Measurements from ENCODE around the gene SOAT2.
A peak's percentile ranks its signal among the peaks of the same experiment; 100 is the strongest.
"Not testable (repeated sequence)": the region's sequence is repeated elsewhere in the genome, so short reads cannot be mapped to it uniquely, and the experiment has no call there.

Gene SOAT2

DNA sequence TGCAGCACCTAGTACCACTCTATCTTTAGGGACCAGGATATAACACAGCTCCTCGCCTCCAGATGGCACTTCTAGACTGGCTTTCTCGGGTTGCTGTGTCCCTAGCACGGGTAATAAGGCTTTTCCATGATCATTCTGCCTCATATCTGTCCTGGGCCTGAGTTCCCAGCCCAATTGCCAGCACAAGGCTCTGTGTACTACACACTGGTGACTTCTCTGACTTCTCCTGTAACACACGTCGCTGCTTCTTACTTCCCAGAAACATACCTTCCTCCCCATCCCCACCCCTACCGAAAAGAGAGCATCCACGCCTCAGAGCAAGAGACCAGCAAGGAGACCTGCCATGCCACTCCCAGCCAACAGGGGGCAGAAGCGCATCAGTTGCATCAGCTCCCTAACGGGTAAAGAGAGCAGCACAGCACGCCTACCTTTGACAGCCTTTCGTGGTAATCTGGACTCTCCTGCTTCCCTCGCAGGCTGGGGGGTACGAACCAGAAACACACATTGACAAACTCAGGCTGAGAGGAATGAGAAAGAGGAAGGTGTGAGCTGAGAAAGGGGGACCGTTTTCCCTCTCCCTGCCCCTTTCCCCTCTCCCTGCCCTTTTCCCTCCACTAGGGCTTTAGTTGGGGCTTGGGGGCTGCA, 56.0 kb downstream of the SOAT2 start:
- peak; percentile 89 for DNase-seq

DNA sequence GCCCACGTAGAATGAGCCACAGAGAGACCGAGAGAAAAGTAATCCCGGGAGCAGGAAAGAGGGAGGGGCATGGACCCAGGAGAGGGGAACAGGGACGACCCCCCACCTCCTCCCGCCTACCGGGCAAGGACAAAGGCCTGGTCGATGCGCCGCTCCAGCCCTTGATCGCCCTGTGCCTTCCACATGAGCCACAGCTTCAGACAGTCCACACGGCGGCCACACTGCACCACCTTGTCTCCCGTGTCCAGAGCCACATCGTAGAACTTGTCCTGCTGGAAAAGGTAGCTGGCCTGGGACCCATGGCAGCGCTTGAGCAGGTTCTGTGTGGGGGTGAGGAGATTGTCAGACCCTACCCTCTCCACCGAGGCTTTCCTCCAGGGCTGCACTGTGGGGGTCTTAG, 56.7 kb downstream of the SOAT2 start:
- DNase-seq: no peak

DNA sequence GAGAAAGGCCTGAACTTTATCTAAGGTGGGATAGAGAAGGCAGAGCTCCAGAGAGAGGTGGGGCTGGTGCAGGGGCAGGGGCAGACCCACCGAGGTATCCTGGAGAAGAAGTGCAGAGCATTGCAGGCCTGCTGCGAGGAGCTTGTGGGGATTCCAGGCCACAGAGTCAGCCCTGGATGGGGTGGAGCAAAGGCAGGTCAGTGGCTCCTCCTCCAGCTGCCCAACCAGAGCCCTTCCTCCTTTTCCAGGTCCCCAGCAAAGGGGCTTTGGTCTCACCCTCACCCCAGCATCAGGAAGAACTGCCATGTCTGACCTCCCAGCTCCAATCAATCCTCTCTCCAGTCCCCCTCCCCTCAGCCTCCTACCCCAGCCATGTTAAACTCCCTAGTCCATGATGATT, 57.4 kb downstream of the SOAT2 start:
- DNase-seq: no peak

DNA sequence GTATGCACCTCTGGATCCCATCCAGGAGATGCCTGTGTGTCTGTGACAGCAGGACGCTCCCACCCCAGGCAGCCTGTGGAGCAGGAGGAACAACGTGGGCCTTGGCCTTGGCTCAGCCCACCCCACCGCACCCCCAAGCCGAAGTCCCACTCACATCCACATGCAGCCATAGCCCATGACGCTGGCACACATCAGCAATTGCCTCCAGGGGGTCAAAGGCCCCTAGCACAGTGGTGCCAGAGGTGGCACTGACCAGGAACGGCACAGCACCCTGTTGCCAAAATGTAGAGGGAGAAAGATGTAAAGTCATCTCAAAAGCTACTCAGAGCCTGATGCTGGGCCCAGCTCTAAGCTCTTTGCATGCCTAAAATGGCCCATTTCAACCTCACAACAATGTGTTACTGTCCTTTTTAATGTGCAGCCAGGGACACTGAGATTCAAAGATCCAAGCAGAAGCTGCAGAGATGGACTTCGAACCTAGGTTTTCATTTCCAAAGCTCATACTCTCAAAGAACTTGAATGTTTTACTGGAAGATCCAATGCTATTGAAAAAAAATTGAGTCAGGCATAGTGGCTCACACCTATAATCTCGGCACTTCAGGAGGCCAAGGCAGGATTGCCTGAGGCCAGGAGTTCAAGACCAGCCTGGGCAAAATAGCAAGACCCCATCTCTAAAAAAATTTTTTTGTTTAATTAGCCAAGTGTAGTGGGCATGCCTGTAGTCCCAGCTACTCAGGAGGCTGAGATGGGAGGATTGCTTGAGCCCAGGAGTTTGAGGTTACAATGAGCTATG, 58.0 kb downstream of the SOAT2 start:
- DNase-seq: no peak

DNA sequence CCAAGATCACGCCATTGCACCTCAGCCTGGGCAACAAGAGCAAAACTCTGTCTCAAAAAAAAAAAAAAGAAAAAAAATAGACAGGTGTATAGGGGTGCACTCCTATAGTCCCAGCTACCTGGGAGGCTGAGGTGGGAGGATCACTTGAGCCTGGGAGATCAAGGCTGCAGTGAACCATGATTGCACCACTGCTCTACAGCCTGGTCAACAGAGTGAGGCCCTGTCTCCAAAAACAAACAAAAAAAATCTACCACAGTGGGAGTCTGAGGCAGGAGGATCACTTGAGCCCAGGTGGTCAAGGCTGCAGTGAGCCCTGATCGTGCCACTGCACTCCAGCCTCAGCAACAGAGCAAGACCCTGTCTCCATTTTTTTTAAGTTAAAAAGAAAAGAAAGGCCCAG, 59.7 kb downstream of the SOAT2 start:
- DNase-seq: not testable (repeated sequence)

DNA sequence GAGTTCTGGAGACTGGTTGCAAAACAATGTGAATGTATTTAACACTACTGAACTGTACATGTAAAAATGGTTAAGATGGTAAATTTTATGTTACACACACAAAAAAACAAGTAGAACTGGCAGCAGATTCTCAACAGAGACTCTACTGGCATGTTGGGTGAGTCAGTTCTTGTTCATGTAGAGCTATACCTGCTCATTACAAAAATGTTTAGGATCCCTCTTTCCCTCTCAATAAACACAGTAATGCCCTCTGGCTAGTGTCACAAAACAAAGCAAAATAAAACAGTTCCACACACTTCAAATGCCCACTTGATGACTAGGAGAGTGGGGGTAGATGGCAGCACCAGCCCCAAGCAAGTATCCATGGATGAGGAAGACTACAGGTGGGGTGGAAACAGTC, 63.6 kb downstream of the SOAT2 start:
- no peak for DNase-seq

DNA sequence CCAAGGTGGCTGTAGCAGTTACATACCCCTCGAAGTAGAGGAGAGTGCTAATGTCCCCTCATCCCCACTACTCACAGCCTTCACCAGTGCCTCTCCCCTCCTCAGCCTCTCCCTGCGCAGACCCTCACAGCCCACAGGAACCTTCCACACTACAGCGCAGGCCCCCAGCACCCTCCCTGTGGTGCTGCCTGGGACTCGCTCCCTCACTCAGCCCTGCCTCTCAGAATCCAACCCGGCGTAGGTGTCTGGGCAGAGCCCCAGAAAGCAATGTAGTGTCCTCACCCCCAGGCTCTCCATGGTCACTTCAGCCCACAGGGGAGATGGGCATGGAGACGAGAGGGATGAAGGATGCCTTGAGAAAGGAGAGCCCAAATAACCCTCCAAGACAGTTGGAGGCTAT, 66.4 kb downstream of the SOAT2 start:
- no peak for DNase-seq

DNA sequence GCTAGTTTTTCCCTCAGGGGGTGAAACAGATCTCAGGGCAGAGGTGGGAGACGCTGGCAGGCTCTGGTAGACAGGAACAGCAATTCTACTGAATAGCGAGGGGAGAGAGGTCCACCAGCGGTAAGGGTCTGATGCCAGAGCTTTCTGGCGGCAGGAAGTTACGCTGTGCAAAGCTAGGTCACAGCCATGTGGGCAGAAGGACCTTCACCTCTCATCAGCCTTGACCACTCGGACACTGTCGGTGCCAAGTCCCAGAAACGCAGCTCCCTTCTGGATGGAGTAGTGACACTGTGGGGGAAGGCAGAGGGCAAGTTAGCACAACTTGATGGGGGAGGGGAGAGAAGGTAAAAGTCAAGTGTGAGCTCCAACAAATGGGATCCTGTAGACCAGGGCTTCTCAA, 66.9 kb downstream of the SOAT2 start:
- no peak for DNase-seq

DNA sequence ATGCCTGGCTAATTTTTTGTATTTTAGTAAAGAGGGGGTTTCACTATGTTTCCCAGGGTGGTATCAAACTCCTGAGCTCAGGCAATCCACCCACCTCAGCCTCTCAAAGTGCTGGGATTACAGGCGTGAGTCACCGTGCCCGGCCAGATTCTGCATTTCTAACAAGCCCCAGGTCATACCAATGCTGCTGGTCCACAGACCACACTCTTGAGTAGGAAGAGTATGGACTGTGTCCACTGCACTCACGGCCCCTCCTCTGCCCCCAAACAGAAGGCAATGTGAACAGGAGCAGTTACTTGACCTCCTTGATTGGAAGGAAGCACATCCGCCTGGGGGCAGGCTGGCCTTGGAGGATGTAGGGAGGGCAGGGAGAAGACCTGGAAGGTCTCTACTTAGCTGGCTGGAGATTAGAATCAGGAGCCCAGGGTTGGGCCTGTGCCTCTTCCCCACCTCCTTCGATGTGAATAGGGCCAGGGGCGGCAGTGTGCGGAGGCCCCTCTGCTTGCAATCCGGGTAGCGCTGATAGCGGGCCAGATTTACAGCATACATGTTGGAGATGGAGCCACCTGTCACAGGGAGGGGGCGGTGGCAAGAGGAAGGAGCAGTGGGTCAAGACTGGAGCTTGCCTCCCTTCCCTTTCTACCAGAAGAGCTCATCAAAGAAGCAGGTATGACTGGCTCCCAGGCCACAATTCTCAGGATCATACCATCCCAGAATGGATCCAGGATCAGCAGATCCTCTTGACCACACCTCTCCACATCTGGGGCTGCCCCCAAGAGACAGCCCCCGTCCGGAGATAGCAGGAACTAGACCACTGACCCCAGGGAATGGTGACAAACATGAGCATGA, 67.8 kb downstream of the SOAT2 start:
- DNase-seq: no peak

DNA sequence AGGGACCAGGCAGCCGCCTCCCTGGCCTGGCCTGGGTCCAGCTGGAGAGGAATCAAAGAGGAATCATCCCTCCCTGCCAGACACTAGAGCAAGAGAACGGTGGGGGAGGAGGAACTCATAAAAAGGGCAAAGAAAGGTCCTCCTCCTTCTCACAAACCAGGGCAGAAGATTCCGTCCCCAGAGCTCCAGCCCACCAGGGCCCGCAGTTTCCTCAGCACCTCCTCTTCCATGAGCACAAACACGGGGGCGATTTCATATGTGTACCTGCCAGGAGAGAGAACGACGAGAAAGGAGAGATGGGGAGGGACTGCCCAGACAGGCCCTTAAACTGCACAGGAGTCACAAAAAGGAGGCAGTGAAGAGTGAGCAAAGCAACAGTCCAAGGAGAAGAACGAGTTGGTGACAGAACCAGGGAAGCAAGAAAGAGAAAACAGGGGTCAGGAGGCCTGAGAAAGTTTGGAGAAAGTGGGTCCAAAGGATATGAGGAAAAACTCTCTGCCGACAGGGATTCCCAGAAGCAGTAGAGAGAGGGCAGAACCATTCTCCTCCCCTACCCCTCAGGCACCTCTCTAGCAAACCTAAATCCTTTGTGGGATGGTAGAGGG, 68.5 kb downstream of the SOAT2 start:
- no peak for DNase-seq

DNA sequence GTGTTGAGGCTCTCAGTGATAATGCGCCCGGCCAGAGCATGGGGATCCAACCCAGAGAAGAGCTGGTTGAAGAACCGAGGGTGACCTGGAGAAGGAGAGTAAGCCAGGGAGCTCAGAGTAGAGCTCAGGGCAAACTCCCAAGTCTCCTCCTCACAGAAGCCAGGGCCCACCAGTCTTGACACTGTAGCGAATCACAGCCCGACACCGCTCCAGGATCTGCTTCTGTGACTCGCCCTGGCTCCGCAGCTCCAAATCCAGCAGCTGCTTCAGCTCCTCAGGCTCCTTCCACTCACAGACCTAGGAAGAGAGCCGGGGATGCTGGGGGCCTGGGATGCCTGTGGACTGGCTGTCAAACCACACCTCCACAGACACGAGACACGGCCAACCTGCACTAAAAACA, 69.1 kb downstream of the SOAT2 start:
- DNase-seq: no peak

DNA sequence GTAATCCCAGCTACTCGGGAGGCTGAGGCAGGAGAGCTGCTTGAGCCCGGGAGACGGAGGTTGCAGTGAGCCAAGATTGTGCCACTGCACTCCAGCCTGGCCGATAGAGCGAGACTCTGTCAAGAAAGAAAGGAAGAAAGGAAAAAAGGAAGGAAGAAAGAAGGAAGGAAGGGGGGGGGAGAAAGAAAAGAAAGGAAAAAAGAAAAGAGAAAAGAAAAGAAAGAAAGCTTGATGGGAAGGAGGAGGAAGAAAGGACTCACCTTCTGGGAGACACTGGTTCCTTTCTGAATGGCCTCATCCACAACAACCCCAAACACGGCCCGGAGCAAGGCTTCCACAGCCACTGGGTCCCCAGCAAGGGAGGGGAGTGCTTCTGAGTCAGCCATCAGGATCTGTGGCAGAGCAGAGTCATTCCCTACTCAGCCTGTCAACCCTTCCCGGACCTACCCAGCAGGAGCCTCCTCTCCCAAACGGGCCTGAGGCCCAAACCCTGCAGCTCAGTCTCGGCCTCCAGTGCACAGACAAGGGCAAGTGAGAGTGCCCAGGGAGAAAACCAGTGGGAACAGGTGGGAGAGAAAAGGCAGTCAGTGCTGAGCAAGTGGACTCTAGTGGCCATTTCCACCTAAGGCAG, 69.9 kb downstream of the SOAT2 start:
- DNase-seq: no peak

All from activated CD4-positive, CD25-positive, alpha-beta regulatory T cell treated with anti-CD3 and anti-CD28 coated beads, Interleukin-2, amount 50 U/mL, for 72 hours (primary cell).